ENCODE data around the gene VSIG8.

- no peak for TF ChIP-seq CTCF (IDR thresholded peaks at IDR 0.05)
- TF ChIP-seq POLR2A (IDR thresholded peaks at IDR 0.05) = no peak
Observed at GRCh38 chr1:159897962-159898361, 35.5 kb upstream of the VSIG8 start.
